CD14-positive monocyte (primary cell): Measurements from ENCODE around the gene TMEM95. TPM values are rescaled to one million over a fixed set of nuclear protein-coding genes. Genes with fewer than 3 reads are reported as not detected.

Source experiments
- DNase-seq, 3 donors: peaks; one replicate each; pipeline ENCODE4 v3.0.0-alpha.2; 2011 to 2022
- H2AFZ ChIP-seq: 2 replicates; pipeline ENCODE4 v1.6.0; 2012; ENCODE audit warnings: mild to moderate bottlenecking, low read depth, low read length, inconsistent platforms; ENCODE audit not compliant: insufficient read depth, poor library complexity, severe bottlenecking
- H3K27ac ChIP-seq, 2 donors: 1 replicate in 1 of 2; 2 replicates in 1 of 2; pipeline ENCODE4 v1.5.1; 2012 to 2013; ENCODE audit warnings: low read length in 2 of 2, control low read depth in 1 of 2, inconsistent platforms in 1 of 2, low read depth in 1 of 2, mild to moderate bottlenecking in 1 of 2
- H3K27me3 ChIP-seq, 2 donors: one replicate each; pipeline versions ENCODE4 v1.6.0 to v1.6.1; 2011 to 2013; ENCODE audit warnings: low read length in 2 of 2; ENCODE audit not compliant: control insufficient read depth in 2 of 2, insufficient read depth in 2 of 2
- H3K36me3 ChIP-seq, 2 donors: replicated peaks in 1 of 2; 1 replicate in 1 of 2; 2 replicates in 1 of 2; pipeline versions ENCODE4 v1.5.1 to v1.6.1; 2012 to 2013; ENCODE audit warnings: low read length in 2 of 2, control low read depth in 1 of 2, inconsistent platforms in 1 of 2, mild to moderate bottlenecking in 1 of 2; ENCODE audit not compliant: insufficient read depth in 2 of 2, control insufficient read depth in 1 of 2
- H3K4me1 ChIP-seq, 2 donors: 1 replicate in 1 of 2; 2 replicates in 1 of 2; pipeline versions ENCODE4 v1.5.1 to v1.6.1; 2012 to 2013; ENCODE audit warnings: low read length in 2 of 2, control low read depth in 1 of 2, inconsistent platforms in 1 of 2, mild to moderate bottlenecking in 1 of 2, moderate library complexity in 1 of 2; ENCODE audit not compliant: insufficient read depth in 2 of 2, control insufficient read depth in 1 of 2
- H3K4me2 ChIP-seq: replicated peaks from 2 replicates; pipeline ENCODE3; 2012; ENCODE audit warnings: low read length, moderate library complexity, mild to moderate bottlenecking; ENCODE audit not compliant: poor library complexity, severe bottlenecking; ENCODE audit errors: extremely low read depth
- H3K4me3 ChIP-seq, 3 experiments: fragments of 200-600 bp in 1 of 3; sonication (generic) in 1 of 3; replicated peaks in 1 of 3; 1 replicate in 2 of 3; 2 replicates in 1 of 3; pipeline ENCODE4 v1.5.1; 2011 to 2013; ENCODE audit warnings: low read length in 3 of 3, mild to moderate bottlenecking in 3 of 3, control low read depth in 2 of 3, low read depth in 2 of 3, inconsistent platforms in 1 of 3, moderate library complexity in 1 of 3
- H3K79me2 ChIP-seq: 2 replicates; pipeline ENCODE4 v1.6.0; 2012; ENCODE audit warnings: mild to moderate bottlenecking, control low read depth, inconsistent platforms, low read length, moderate library complexity; ENCODE audit not compliant: insufficient read depth
- H3K9ac ChIP-seq: 2 replicates; pipeline ENCODE4 v1.6.0; 2017; ENCODE audit warnings: low read length, mild to moderate bottlenecking; ENCODE audit not compliant: insufficient read depth, poor library complexity, severe bottlenecking
- H3K9me3 ChIP-seq, 2 donors: replicated peaks in 1 of 2; 1 replicate in 1 of 2; 2 replicates in 1 of 2; pipeline versions ENCODE4 v1.5.1 to v1.6.1; 2012 to 2013; ENCODE audit warnings: low read length in 2 of 2, control low read depth in 1 of 2; ENCODE audit not compliant: control insufficient read depth in 1 of 2, insufficient read depth in 1 of 2
- H4K20me1 ChIP-seq: 2 replicates; pipeline ENCODE4 v1.6.0; 2012; ENCODE audit warnings: mild to moderate bottlenecking, low read length, control low read depth, moderate library complexity; ENCODE audit not compliant: insufficient read depth
- H3K27ac Mint-ChIP-seq, 7 donors: one replicate each; pipeline ENCODE4 v1.8.0; 2020; ENCODE audit warnings: mild to moderate bottlenecking in 7 of 7, mixed read lengths in 7 of 7, moderate library complexity in 6 of 7, inconsistent platforms in 2 of 7
- H3K27me3 Mint-ChIP-seq, 3 donors: one replicate each; pipeline ENCODE4 v1.8.0; 2021 to 2022; ENCODE audit warnings: low read depth in 3 of 3, mild to moderate bottlenecking in 3 of 3, mixed read lengths in 3 of 3, moderate library complexity in 3 of 3, inconsistent platforms in 1 of 3
- H3K36me3 Mint-ChIP-seq, 2 donors: one replicate each; pipeline ENCODE4 v1.8.0; 2020; ENCODE audit warnings: mixed read lengths in 2 of 2, inconsistent platforms in 1 of 2, mild to moderate bottlenecking in 1 of 2
- H3K4me1 Mint-ChIP-seq: one replicate; pipeline ENCODE4 v1.8.0; 2020; ENCODE audit warnings: mild to moderate bottlenecking, mixed read lengths
- H3K4me3 Mint-ChIP-seq, 2 donors: one replicate each; pipeline ENCODE4 v1.8.0; 2020; ENCODE audit warnings: mild to moderate bottlenecking in 2 of 2, mixed read lengths in 2 of 2, moderate library complexity in 1 of 2
- H3K9me3 Mint-ChIP-seq, 7 donors: one replicate each; pipeline ENCODE4 v1.8.0; 2020 to 2022; ENCODE audit warnings: mixed read lengths in 7 of 7, mild to moderate bottlenecking in 6 of 7, moderate library complexity in 6 of 7, inconsistent platforms in 2 of 7
- CTCF ChIP-seq: fragments of 200-600 bp; IDR thresholded peaks from one replicate; pipeline ENCODE4 v1.8.0; 2022; ENCODE audit warnings: antibody characterized with exemption, mild to moderate bottlenecking
- WGBS: methylation state at CpG from one replicate; pipeline ENCODE4 v1.1.5; 2013; ENCODE audit warnings: missing lambda C conversion rate; ENCODE audit not compliant: insufficient coverage; 5-methylcytosine and 5-hydroxymethylcytosine counted together
- intact Hi-C, 2 donors: fragments of 100-400 bp; cut with micrococcal nuclease; formaldehyde crosslinking; loops; one replicate each; pipeline versions ENCODE4 v1.15.0 to v1.15.1; 2023
- polyA plus RNA-seq, 3 donors: library from polyadenylated mRNA; depleted of rRNA in 1 of 3; unstranded in 2 of 3; stranded (reverse) in 1 of 3; fragments of 300-500 nt in 2 of 3; fragments of >200 nt in 1 of 3; fragmentation: Illumina TruSeq in 2 of 3; gene quantifications; 1 replicate in 2 of 3; 2 replicates in 1 of 3; pipeline ENCODE4 v1.2.3, GENCODE V29; 2012 to 2021

Gene TMEM95
- polyA plus RNA-seq, 3 donors = not detected

- peaks cover 34 to 41% of the 10 kb centered on the region in 2 donors for H3K4me1 ChIP-seq
- H3K27ac ChIP-seq = peak overlapping the region; percentile 77 to 93
- H3K4me2 ChIP-seq = peak overlapping the region; percentile 97
- H3K36me3 ChIP-seq = peaks cover 66 to 69% of the 10 kb centered on the region in 2 donors
- Mint-ChIP-seq H3K27me3 (peaks cover 0 to 2% (median 0%) of the 10 kb centered on the region in 3 donors), H3K4me1 (peaks cover 45% of the 10 kb centered on the region), H3K27ac (peak overlapping the region; percentile 58 to 91 (median 84)), H3K9me3 (no peaks in the 10 kb centered on the region), H3K36me3 (peaks cover 61 to 77% of the 10 kb centered on the region in 2 donors), H3K4me3 (peak overlapping the region; percentile 77 to 85)
- 59% methylated on average over 3 of the region's 9 CpGs for WGBS
- no peak for TF ChIP-seq CTCF
- H3K9ac ChIP-seq = peak overlapping the region; percentile 78
- intact Hi-C loops = no loop called here
- H4K20me1 ChIP-seq = peaks cover 50% of the 10 kb centered on the region
- no peaks in the 10 kb centered on the region for H3K9me3 ChIP-seq
- H3K79me2 ChIP-seq = peaks cover 58% of the 10 kb centered on the region
- H3K4me3 ChIP-seq = peak overlapping the region; percentile 77 to 91 (median 82)
- peak in 1 of 3 donors; percentile 3 for DNase-seq
- peak overlapping the region; percentile 92 for H2AFZ ChIP-seq
- H3K27me3 ChIP-seq = no peaks in the 10 kb centered on the region
Observed at GRCh38 chr17:7313890-7314718, 40.9 kb upstream of the TMEM95 start.

- no peak for TF ChIP-seq CTCF
- Mint-ChIP-seq H3K36me3 (peaks cover 54 to 77% of the 10 kb centered on the region in 2 donors), H3K4me3 (peak within 1 kb of the TSS; percentile 77 to 85), H3K9me3 (no peaks in the 10 kb centered on the region), H3K27me3 (peaks cover 0 to under 1% (median 0%) of the 10 kb centered on the region in 3 donors), H3K27ac (peak within 1 kb of the TSS; percentile 88 to 95 (median 91)), H3K4me1 (peaks cover 37% of the 10 kb centered on the region)
- Histone ChIP-seq H3K4me2 (peak within 1 kb of the TSS; percentile 97), H3K4me1 (peaks cover 25 to 33% of the 10 kb centered on the region in 2 donors), H3K27me3 (no peaks in the 10 kb centered on the region), H3K27ac (peak within 1 kb of the TSS; percentile 77 to 93), H3K79me2 (peaks cover 50% of the 10 kb centered on the region), H4K20me1 (peaks cover 41% of the 10 kb centered on the region), H3K4me3 (peak within 1 kb of the TSS; percentile 77 to 91 (median 82)), H3K9ac (peak within 1 kb of the TSS; percentile 78), H3K9me3 (no peaks in the 10 kb centered on the region), H2AFZ (peak within 1 kb of the TSS; percentile 92), H3K36me3 (peaks cover 60 to 65% of the 10 kb centered on the region in 2 donors)
- intact Hi-C loops = no loop called here
- under 1% methylated on average over 95 of the region's 95 CpGs for WGBS
- peak; percentile 83 to 88 (median 88) for DNase-seq
Observed at GRCh38 chr17:7314719-7315569, 40.0 kb upstream of the TMEM95 start, which contains the start of gene GPS2. TSS of gene GPS2 (minus strand) at chr17:7315360. CDS start at chr17:7315052, 308 bp downstream.
